HepG2 (cell line): ENCODE data around the gene CDC42EP5.
"Not testable (repeated sequence)": the region's sequence is repeated elsewhere in the genome, so short reads cannot be mapped to it uniquely, and the experiment has no call there.

Experiments used
- CHD2 ChIP-seq: IDR thresholded peaks from 2 replicates; pipeline ENCODE4 v1.6.1; 2011; ENCODE audit warnings: low read depth, low read length, improper control_type of control experiment
- CTCF ChIP-seq: sonication (generic); formaldehyde crosslinking; IDR thresholded peaks from 2 replicates; pipeline ENCODE4 v1.5.0; 2020; ENCODE audit warnings: mild to moderate bottlenecking, missing genetic modification reagents, moderate library complexity
- POLR2A ChIP-seq, 2 experiments: IDR thresholded peaks; 2 replicates each; pipeline ENCODE4 v1.6.1; 2011; ENCODE audit warnings: low read depth in 2 of 2, low read length in 2 of 2, mild to moderate bottlenecking in 1 of 2, moderate library complexity in 1 of 2; ENCODE audit not compliant: insufficient read depth in 1 of 2
- YY1 ChIP-seq: IDR thresholded peaks from 2 replicates; pipeline ENCODE4 v1.6.1; 2011; ENCODE audit warnings: low read length, low read depth, moderate library complexity, mild to moderate bottlenecking; ENCODE audit not compliant: insufficient read depth, insufficient replicate concordance
- ZNF124 ChIP-seq: sonication (generic); formaldehyde crosslinking; IDR thresholded peaks from 2 replicates; pipeline ENCODE4 v1.4.0; 2020; ENCODE audit warnings: missing genetic modification reagents
- ZNF274 ChIP-seq: sonication (generic); formaldehyde crosslinking; IDR thresholded peaks from 2 replicates; pipeline ENCODE4 v1.5.1; 2020; ENCODE audit warnings: mild to moderate bottlenecking, missing genetic modification reagents
- ZNF629 ChIP-seq: sonication (generic); formaldehyde crosslinking; conservative IDR thresholded peaks from 2 replicates; pipeline ENCODE4 v1.5.0; 2020; ENCODE audit warnings: missing genetic modification reagents
- TF ChIP-seq, protein P1 (sequence below): sonication (generic); formaldehyde crosslinking; IDR thresholded peaks from 2 replicates; pipeline ENCODE4 v1.8.0; 2022; ENCODE audit warnings: missing genetic modification reagents, mild to moderate bottlenecking, borderline replicate concordance
- TF ChIP-seq, protein P2 (sequence below): sonication (generic); formaldehyde crosslinking; IDR thresholded peaks from 2 replicates; pipeline ENCODE4 v1.8.1; 2023; ENCODE audit warnings: mild to moderate bottlenecking, inconsistent platforms, moderate library complexity, missing genetic modification reagents, borderline replicate concordance
- TF ChIP-seq, protein P3 (sequence below): sonication (generic); formaldehyde crosslinking; IDR thresholded peaks from 2 replicates; pipeline ENCODE4 v1.4.0; 2020; ENCODE audit warnings: missing genetic modification reagents

DNA sequence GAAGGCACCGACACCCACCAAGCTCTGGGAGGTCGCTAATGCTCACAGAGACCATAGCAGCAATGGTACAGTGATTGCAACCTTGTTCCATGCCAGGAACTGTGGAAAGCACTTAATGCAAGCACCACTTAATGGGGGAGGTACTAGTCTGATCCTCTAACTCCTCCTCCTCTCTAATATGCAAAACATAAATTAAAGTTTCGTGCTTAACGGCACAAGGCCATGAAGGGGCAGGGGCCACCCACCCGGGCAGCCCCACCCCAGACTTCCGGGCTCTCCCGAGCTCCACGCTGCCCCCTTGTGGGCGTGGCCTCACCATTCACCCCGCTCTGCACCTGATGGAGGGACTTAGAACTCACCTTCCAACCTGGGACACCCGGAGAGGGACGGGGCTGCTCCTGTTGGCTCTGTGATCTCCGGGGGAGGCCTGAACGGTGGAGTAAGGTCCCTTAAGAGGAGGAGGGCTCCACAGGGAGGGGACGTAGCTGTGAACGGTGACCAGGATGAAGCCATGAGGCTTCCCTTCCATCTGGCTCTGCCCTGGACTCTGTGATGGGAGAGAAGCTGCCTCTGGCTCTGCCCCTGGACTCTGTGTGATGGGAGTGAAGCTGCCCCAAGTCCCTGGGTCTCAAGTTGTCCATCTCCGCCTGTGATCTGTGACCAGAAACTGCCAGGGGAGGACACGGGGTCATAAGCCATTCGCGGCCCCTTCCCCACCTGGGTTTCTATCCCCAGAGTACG, 36.3 kb upstream of the CDC42EP5 start:
- TF ChIP-seq POLR2A (IDR thresholded peaks at IDR 0.05; ENCODE audit: insufficient read depth in 1 of 2, low read depth in 2 of 2, low read length in 2 of 2); ZNF629 (CRISPR knock-in tag); YY1; CHD2; ZNF124 (CRISPR knock-in tag); CTCF (CRISPR knock-in tag); ZNF274 (CRISPR knock-in tag): not testable (repeated sequence)
- TF ChIP-seq, protein P1, sequence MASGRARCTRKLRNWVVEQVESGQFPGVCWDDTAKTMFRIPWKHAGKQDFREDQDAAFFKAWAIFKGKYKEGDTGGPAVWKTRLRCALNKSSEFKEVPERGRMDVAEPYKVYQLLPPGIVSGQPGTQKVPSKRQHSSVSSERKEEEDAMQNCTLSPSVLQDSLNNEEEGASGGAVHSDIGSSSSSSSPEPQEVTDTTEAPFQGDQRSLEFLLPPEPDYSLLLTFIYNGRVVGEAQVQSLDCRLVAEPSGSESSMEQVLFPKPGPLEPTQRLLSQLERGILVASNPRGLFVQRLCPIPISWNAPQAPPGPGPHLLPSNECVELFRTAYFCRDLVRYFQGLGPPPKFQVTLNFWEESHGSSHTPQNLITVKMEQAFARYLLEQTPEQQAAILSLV (CRISPR knock-in tag): not testable (repeated sequence)
- TF ChIP-seq, protein P2, sequence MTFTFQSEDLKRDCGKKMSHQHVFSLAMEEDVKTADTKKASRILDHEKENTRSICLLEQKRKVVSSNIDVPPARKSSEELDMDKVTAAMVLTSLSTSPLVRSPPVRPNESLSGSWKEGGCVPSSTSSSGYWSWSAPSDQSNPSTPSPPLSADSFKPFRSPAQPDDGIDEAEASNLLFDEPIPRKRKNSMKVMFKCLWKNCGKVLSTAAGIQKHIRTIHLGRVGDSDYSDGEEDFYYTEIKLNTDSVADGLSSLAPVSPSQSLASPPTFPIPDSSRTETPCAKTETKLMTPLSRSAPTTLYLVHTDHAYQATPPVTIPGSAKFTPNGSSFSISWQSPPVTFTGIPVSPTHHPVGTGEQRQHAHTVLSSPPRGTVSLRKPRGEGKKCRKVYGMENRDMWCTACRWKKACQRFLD (CRISPR knock-in tag): not testable (repeated sequence)
- TF ChIP-seq, protein P3, sequence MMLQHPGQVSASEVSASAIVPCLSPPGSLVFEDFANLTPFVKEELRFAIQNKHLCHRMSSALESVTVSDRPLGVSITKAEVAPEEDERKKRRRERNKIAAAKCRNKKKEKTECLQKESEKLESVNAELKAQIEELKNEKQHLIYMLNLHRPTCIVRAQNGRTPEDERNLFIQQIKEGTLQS (CRISPR knock-in tag): not testable (repeated sequence)
